Esophagus (tissue), 2 donors: Measurements from ENCODE around the gene DTNB. TPM values are rescaled to one million over a fixed set of nuclear protein-coding genes. Genes with fewer than 3 reads are reported as not detected.

ENCODE experiments used
- H3K27ac ChIP-seq, 2 donors: one replicate each; pipeline ENCODE4 v1.5.1; 2013; ENCODE audit warnings: low read depth in 2 of 2, mild to moderate bottlenecking in 2 of 2, inconsistent platforms in 1 of 2, low read length in 1 of 2, moderate library complexity in 1 of 2
- H3K27me3 ChIP-seq, 2 donors: one replicate each; pipeline ENCODE4 v1.6.1; 2013; ENCODE audit warnings: low read length in 2 of 2, control low read depth in 1 of 2, mild to moderate bottlenecking in 1 of 2; ENCODE audit not compliant: insufficient read depth in 2 of 2, control insufficient read depth in 1 of 2
- H3K36me3 ChIP-seq, 2 donors: one replicate each; pipeline ENCODE4 v1.6.1; 2013; ENCODE audit warnings: low read length in 1 of 2; ENCODE audit not compliant: control insufficient read depth in 2 of 2, insufficient read depth in 2 of 2
- H3K4me1 ChIP-seq, 2 donors: one replicate each; pipeline ENCODE4 v1.6.1; 2013; ENCODE audit warnings: low read length in 1 of 2; ENCODE audit not compliant: control insufficient read depth in 2 of 2, insufficient read depth in 2 of 2
- H3K4me3 ChIP-seq, 2 donors: one replicate each; pipeline ENCODE4 v1.5.1; 2013; ENCODE audit warnings: low read length in 2 of 2, mild to moderate bottlenecking in 2 of 2, low read depth in 1 of 2, moderate library complexity in 1 of 2
- H3K9me3 ChIP-seq, 2 donors: one replicate each; pipeline ENCODE4 v1.6.1; 2013; ENCODE audit warnings: mild to moderate bottlenecking in 2 of 2, low read depth in 1 of 2, low read length in 1 of 2, moderate library complexity in 1 of 2; ENCODE audit not compliant: control insufficient read depth in 2 of 2, insufficient read depth in 1 of 2
- WGBS, 2 donors: extraction: QIAGEN DNeasy Blood & Tissue Kit; methylation state at CpG; one replicate each; pipeline ENCODE4 v1.1.7; 2013; 5-methylcytosine and 5-hydroxymethylcytosine counted together
- polyA plus RNA-seq, 2 donors: library from polyadenylated mRNA; stranded (reverse); fragments of 200-250 nt; gene quantifications; one replicate each; pipeline ENCODE4 v1.2.3, GENCODE V29; 2013
- donor health status: healthy with polysubstance abuse.
- donor health status: Bipolar disorder and iron deficiency.

Gene DTNB
- polyA plus RNA-seq, 2 donors = 7.9 to 13.9 TPM

DNA sequence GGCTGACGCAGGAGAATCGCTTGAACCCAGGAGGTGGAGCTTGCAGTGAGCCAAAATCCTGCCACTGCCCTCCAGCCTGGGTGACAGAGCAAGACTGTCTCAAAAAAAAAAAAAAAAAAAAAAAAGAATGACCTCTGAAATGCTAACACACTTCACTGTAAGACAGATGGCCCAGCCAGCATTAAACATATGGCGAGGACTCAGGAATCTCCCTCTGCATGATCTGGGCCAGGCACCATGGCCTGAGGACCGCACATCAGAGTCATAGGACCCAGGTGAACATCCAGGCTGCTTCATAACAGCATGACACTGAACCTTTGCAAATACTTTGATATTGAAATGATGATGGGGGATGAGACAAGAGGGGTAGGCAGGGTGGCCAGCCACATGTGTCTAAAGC lies 275.6 kb downstream of the DTNB start:
- 94 to 99% methylated on average over 4 of the region's 4 CpGs for WGBS, 2 donors
- H3K9me3 ChIP-seq = no peaks in the 10 kb centered on the region
- no peaks in the 10 kb centered on the region for H3K36me3 ChIP-seq
- no peak overlapping the region for H3K27ac ChIP-seq
- no peaks in the 10 kb centered on the region for H3K27me3 ChIP-seq
- H3K4me3 ChIP-seq = no peak overlapping the region
- H3K4me1 ChIP-seq = no peaks in the 10 kb centered on the region

- H3K27me3 ChIP-seq = no peaks in the 10 kb centered on the region
- peaks cover 0 to 9% of the 10 kb centered on the region in 2 donors for H3K4me1 ChIP-seq
- no peaks in the 10 kb centered on the region for H3K9me3 ChIP-seq
- H3K4me3 ChIP-seq = no peak overlapping the region
- peaks cover 0 to 2% of the 10 kb centered on the region in 2 donors for H3K36me3 ChIP-seq
- no peak overlapping the region for H3K27ac ChIP-seq
- WGBS, 2 donors = 95 to 97% methylated on average over 9 of the region's 9 CpGs
Measured at GRCh38 chr2:25389161-25389560, 284.2 kb downstream of the DTNB start.

DNA sequence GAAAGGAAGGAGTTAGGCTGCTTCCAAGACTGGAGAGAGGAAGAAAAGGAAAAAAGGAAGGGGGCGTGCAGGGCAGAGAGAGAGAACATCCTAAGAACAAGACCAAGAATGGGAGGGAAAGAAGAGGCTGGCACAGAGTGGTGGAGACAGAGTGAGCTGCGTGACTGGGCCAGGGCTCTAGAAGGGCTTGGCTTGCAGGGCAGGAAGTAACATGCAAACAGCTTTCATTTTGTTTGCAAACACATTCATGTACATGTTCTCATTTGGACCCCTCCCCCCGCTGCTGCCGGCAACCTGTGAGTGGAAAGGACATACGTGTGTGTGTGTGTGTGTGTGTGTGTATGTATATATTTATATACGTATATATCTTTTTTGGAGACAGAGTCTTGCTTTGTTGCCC lies 284.9 kb downstream of the DTNB start:
- no peaks in the 10 kb centered on the region for H3K27me3 ChIP-seq
- peaks cover 0 to 2% of the 10 kb centered on the region in 2 donors for H3K36me3 ChIP-seq
- H3K9me3 ChIP-seq = no peaks in the 10 kb centered on the region
- 50 to 53% methylated on average over 6 of the region's 6 CpGs for WGBS, 2 donors
- H3K4me3 ChIP-seq = no peak overlapping the region
- H3K27ac ChIP-seq = no peak overlapping the region
- peaks cover 0 to 9% of the 10 kb centered on the region in 2 donors for H3K4me1 ChIP-seq

- Histone ChIP-seq H3K4me3 (no peak overlapping the region), H3K27ac (peak overlapping the region in 1 of 2 donors; percentile 29), H3K4me1 (peaks cover 0 to 9% of the 10 kb centered on the region in 2 donors), H3K27me3 (no peaks in the 10 kb centered on the region), H3K36me3 (peaks cover 0 to 2% of the 10 kb centered on the region in 2 donors), H3K9me3 (no peaks in the 10 kb centered on the region)
- 81 to 86% methylated on average over 17 of the region's 17 CpGs for WGBS, 2 donors
Measured at GRCh38 chr2:25387876-25388449, 285.4 kb downstream of the DTNB start.

DNA sequence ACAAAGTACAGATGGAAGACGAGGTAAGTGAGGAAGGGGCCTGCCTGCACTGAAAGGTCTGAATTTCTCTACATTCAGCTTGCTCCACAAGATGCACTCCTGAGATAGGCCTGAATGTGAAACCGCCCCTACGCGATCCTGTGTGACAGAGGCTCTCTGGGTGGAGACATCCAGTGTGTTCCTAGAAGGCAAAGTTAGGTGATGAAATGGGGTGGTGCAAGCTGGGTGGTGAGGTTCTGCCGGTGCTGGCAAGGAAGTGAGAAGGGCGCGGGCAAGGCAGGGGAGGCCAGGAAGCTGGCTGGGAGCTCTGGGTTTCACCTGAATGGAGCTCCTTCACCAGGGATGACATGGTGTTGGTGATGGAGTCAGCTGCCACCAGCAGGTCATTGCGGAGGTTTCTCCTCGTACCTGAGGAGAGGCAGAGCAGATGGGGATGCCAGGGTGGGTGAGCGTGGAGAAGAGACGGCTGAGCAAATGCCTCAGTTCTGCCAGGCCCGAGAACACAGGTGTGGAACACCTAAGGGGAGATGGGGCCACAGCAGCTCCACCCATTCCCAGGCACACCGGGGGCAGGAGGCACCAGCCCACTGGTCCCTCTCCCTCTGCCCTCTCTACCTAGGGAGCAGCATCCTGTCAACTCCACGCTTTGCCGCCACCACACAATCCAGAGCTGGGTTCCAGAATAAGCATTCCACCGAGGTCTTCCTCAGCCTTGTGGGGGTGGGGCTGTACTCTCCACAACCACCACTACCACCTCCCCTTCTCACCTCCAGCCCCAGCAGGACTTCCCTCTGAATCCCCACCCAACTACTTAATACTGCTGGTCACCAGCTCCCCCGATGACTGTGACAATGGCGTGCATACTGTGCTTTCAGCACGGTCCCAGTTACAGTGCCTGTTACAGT lies 286.2 kb downstream of the DTNB start:
- WGBS, 2 donors = 87 to 88% methylated on average over 17 to 19 of the region's 19 CpGs
- H3K4me1 ChIP-seq = peaks cover 0 to 9% of the 10 kb centered on the region in 2 donors
- peak overlapping the region in 1 of 2 donors; percentile 58 for H3K27ac ChIP-seq
- no peak overlapping the region for H3K4me3 ChIP-seq
- H3K9me3 ChIP-seq = no peaks in the 10 kb centered on the region
- peaks cover 0 to 2% of the 10 kb centered on the region in 2 donors for H3K36me3 ChIP-seq
- H3K27me3 ChIP-seq = no peaks in the 10 kb centered on the region

- 81 to 91% methylated on average over 8 of the region's 8 CpGs for WGBS, 2 donors
Measured at GRCh38 chr2:25385910-25386309, 287.5 kb downstream of the DTNB start.

GRCh38 chr2:25383806-25384205 lies 289.6 kb downstream of the DTNB start:
- Histone ChIP-seq H3K36me3 (peaks cover 0 to 2% of the 10 kb centered on the region in 2 donors), H3K4me1 (peaks cover 3 to 10% of the 10 kb centered on the region in 2 donors), H3K9me3 (no peaks in the 10 kb centered on the region), H3K4me3 (no peak overlapping the region), H3K27me3 (no peaks in the 10 kb centered on the region), H3K27ac (no peak overlapping the region)
- 95 to 96% methylated on average over 9 of the region's 9 CpGs for WGBS, 2 donors

More at GRCh38 chr2:25385910-25386309, 287.5 kb downstream of the DTNB start:
- H3K4me1 ChIP-seq = peaks cover 0 to 9% of the 10 kb centered on the region in 2 donors
- H3K27me3 ChIP-seq = no peaks in the 10 kb centered on the region
- H3K36me3 ChIP-seq = peaks cover 0 to 2% of the 10 kb centered on the region in 2 donors
- H3K9me3 ChIP-seq = no peaks in the 10 kb centered on the region
- no peak overlapping the region for H3K4me3 ChIP-seq
- H3K27ac ChIP-seq = no peak overlapping the region

- Histone ChIP-seq H3K4me1 (peaks cover 6 to 14% of the 10 kb centered on the region in 2 donors), H3K9me3 (no peaks in the 10 kb centered on the region), H3K36me3 (peaks cover 0 to 2% of the 10 kb centered on the region in 2 donors), H3K27ac (no peak overlapping the region), H3K27me3 (no peaks in the 10 kb centered on the region), H3K4me3 (no peak overlapping the region)
- 85 to 88% methylated on average over 7 of the region's 7 CpGs for WGBS, 2 donors
Measured at GRCh38 chr2:25381502-25381901, 291.9 kb downstream of the DTNB start.

DNA sequence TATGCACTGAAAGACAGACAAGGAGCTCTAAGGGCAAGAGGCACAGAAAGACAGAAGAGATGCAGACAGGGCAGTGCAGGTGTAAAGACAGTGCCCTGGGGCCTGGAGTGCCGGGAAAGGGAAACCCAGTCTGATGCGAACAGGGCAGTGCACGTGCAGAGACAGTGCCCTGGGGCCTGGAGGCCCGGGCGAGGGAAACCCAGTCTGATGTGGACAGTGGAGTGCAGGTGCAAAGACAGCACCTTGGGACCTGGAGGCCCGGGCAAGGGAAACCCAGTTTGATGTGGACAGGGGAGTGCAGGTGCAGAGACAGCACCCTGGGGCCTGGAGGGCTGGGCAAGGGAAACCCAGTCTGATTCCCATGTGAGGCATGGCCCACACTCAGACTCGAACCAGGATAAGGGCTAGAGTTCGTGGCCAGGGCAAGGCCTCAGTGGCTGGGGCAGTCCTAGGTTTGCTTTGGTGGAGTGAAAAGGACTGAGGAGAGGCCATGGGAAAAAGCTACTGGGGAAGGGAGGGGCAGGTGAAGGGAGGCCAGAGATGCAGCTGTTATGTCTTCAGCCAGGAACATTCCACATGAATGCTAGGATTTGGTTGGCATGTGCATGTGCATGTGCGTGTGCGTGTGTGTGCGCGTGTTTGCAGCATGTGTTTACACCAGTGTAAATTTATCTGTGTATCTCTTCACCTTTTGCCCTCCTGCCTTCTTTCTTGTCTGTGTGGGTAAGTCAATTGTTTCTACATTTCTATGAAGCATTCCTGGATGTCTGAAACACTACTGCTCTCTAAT lies 292.6 kb downstream of the DTNB start:
- H3K4me1 ChIP-seq = peaks cover 6 to 15% of the 10 kb centered on the region in 2 donors
- no peak overlapping the region for H3K4me3 ChIP-seq
- no peaks in the 10 kb centered on the region for H3K9me3 ChIP-seq
- WGBS, 2 donors = 68 to 74% methylated on average over 12 of the region's 12 CpGs
- H3K27ac ChIP-seq = no peak overlapping the region
- no peaks in the 10 kb centered on the region for H3K27me3 ChIP-seq
- peaks cover 0 to 2% of the 10 kb centered on the region in 2 donors for H3K36me3 ChIP-seq
